WTC11 (cell line): Measurements from ENCODE around the gene LCE3E. TPM values are rescaled to one million over a fixed set of nuclear protein-coding genes. Genes with fewer than 3 reads are reported as not detected.

Experiments used
- ATAC-seq: fragments of 200-7000 bp; cut with Tn5 transposase; 2 replicates; pipeline ENCODE4 v1.10.0; 2021; ENCODE audit warnings: mild to moderate bottlenecking, moderate library complexity
- CTCF ChIA-PET: fragments of 300-600 bp; sonication (Branson Sonifier 250); formaldehyde crosslinking; loops from one replicate; lab custom pipeline; 2021; ENCODE audit warnings: antibody characterized with exemption; lab: Charles Lee
- POLR2A ChIA-PET: fragments of 350-600 bp; sonication (Branson Sonifier 250); formaldehyde crosslinking; loops from one replicate; lab custom pipeline; 2021; ENCODE audit warnings: antibody characterized with exemption; lab: Charles Lee
- DNase-seq: peaks from one replicate; pipeline ENCODE4 v3.0.0; 2021; ENCODE audit warnings: low spot score
- H3K27ac Mint-ChIP-seq: 2 replicates; pipeline ENCODE4 v1.8.0; 2021; ENCODE audit warnings: mixed read lengths
- H3K27me3 Mint-ChIP-seq: 2 replicates; pipeline ENCODE4 v1.8.0; 2021; ENCODE audit warnings: low read depth, mild to moderate bottlenecking, moderate library complexity, mixed read lengths
- H3K36me3 Mint-ChIP-seq: 2 replicates; pipeline ENCODE4 v1.8.0; 2021; ENCODE audit warnings: mixed read lengths
- H3K4me1 Mint-ChIP-seq: 2 replicates; pipeline ENCODE4 v1.8.0; 2022; ENCODE audit warnings: mixed read lengths
- H3K4me3 Mint-ChIP-seq: 2 replicates; pipeline ENCODE4 v1.8.0; 2021; ENCODE audit warnings: mild to moderate bottlenecking, moderate library complexity, mixed read lengths
- H3K9me3 Mint-ChIP-seq: 2 replicates; pipeline ENCODE4 v1.8.0; 2021; ENCODE audit warnings: mixed read lengths
- ATF1 ChIP-seq: sonication (generic); formaldehyde crosslinking; IDR thresholded peaks from 2 replicates; pipeline ENCODE4 v1.8.1; 2023; ENCODE audit warnings: mild to moderate bottlenecking, moderate library complexity, missing genetic modification reagents
- CBFB ChIP-seq: sonication (generic); formaldehyde crosslinking; IDR thresholded peaks from 2 replicates; pipeline ENCODE4 v1.8.1; 2022; ENCODE audit warnings: mild to moderate bottlenecking, low read depth, missing genetic modification reagents
- CREB1 ChIP-seq: sonication (generic); formaldehyde crosslinking; IDR thresholded peaks from 2 replicates; pipeline ENCODE4 v1.8.0; 2023; ENCODE audit warnings: mild to moderate bottlenecking, missing genetic modification reagents
- CTCF ChIP-seq: fragments of 200-600 bp; IDR thresholded peaks from 2 replicates; pipeline ENCODE4 v1.8.0; 2022; ENCODE audit warnings: antibody characterized with exemption
- EMX1 ChIP-seq: fragments of 250-450 bp; sonication (Bioruptor Pico); IDR thresholded peaks from 2 replicates; pipeline ENCODE4 v1.8.0; 2021; ENCODE audit warnings: mild to moderate bottlenecking
- GABPB1 ChIP-seq: sonication (generic); formaldehyde crosslinking; IDR thresholded peaks from 2 replicates; pipeline ENCODE4 v1.8.1; 2023; ENCODE audit warnings: mild to moderate bottlenecking, missing genetic modification reagents
- GRHL2 ChIP-seq: fragments of 250-450 bp; sonication (Bioruptor Pico); IDR thresholded peaks from 2 replicates; pipeline ENCODE4 v1.8.0; 2022; ENCODE audit warnings: mild to moderate bottlenecking, moderate library complexity; ENCODE audit not compliant: insufficient replicate concordance, severe bottlenecking
- GTF2I ChIP-seq: fragments of 250-450 bp; sonication (Bioruptor Pico); conservative IDR thresholded peaks from 2 replicates; pipeline ENCODE4 v1.4.0; 2021; ENCODE audit warnings: mild to moderate bottlenecking
- JAZF1 ChIP-seq: fragments of 250-450 bp; sonication (Bioruptor Pico); IDR thresholded peaks from 2 replicates; pipeline ENCODE4 v1.9.0; 2021; ENCODE audit warnings: moderate library complexity, mild to moderate bottlenecking, inconsistent platforms
- MLX ChIP-seq: sonication (generic); formaldehyde crosslinking; IDR thresholded peaks from 2 replicates; pipeline ENCODE4 v1.8.1; 2023; ENCODE audit warnings: mild to moderate bottlenecking, missing genetic modification reagents, moderate library complexity
- MXD4 ChIP-seq: fragments of 250-450 bp; sonication (Bioruptor Pico); IDR thresholded peaks from 2 replicates; pipeline ENCODE4 v1.8.0; 2021; ENCODE audit warnings: mild to moderate bottlenecking, moderate library complexity, borderline replicate concordance
- NFYB ChIP-seq: sonication (generic); formaldehyde crosslinking; conservative IDR thresholded peaks from 2 replicates; pipeline ENCODE4 v1.8.0; 2022; ENCODE audit warnings: low read depth, missing genetic modification reagents
- RORB ChIP-seq: fragments of 250-450 bp; sonication (Bioruptor Pico); IDR thresholded peaks from 2 replicates; pipeline ENCODE4 v1.9.0; 2021; ENCODE audit warnings: mild to moderate bottlenecking
- SMAD3 ChIP-seq: sonication (generic); formaldehyde crosslinking; IDR thresholded peaks from 2 replicates; pipeline ENCODE4 v1.8.0; 2022; ENCODE audit warnings: missing genetic modification reagents, mild to moderate bottlenecking, borderline replicate concordance
- TCF7 ChIP-seq: sonication (generic); formaldehyde crosslinking; IDR thresholded peaks from 2 replicates; pipeline ENCODE4 v1.8.0; 2022; ENCODE audit warnings: mild to moderate bottlenecking, low read depth, missing genetic modification reagents, moderate library complexity
- TEAD1 ChIP-seq: sonication (generic); formaldehyde crosslinking; IDR thresholded peaks from 2 replicates; pipeline ENCODE4 v1.8.0; 2022; ENCODE audit warnings: mild to moderate bottlenecking, missing genetic modification reagents
- TP53 ChIP-seq: sonication (generic); formaldehyde crosslinking; IDR thresholded peaks from 2 replicates; pipeline ENCODE4 v1.8.1; 2023; ENCODE audit warnings: mild to moderate bottlenecking, missing genetic modification reagents
- USF1 ChIP-seq: sonication (generic); formaldehyde crosslinking; IDR thresholded peaks from 2 replicates; pipeline ENCODE4 v1.8.0; 2022; ENCODE audit warnings: mild to moderate bottlenecking, missing genetic modification reagents
- ZBTB21 ChIP-seq: sonication (generic); formaldehyde crosslinking; IDR thresholded peaks from 2 replicates; pipeline ENCODE4 v1.8.1; 2023; ENCODE audit warnings: mild to moderate bottlenecking, missing genetic modification reagents, borderline replicate concordance
- ZNF263 ChIP-seq: sonication (generic); formaldehyde crosslinking; IDR thresholded peaks from 2 replicates; pipeline ENCODE4 v1.8.1; 2022; ENCODE audit warnings: low read depth, mild to moderate bottlenecking, moderate library complexity, missing genetic modification reagents
- ZNF317 ChIP-seq: sonication (generic); formaldehyde crosslinking; IDR thresholded peaks from 2 replicates; pipeline ENCODE4 v1.8.1; 2023; ENCODE audit warnings: low read depth, mild to moderate bottlenecking, moderate library complexity, missing genetic modification reagents, borderline replicate concordance
- ZNF423 ChIP-seq: fragments of 250-450 bp; sonication (Bioruptor Pico); IDR thresholded peaks from 2 replicates; pipeline ENCODE4 v2.1.2; 2022; ENCODE audit warnings: mild to moderate bottlenecking, moderate library complexity
- ZNF532 ChIP-seq: fragments of 250-450 bp; sonication (Bioruptor Pico); IDR thresholded peaks from 2 replicates; pipeline ENCODE4 v1.9.0; 2021; ENCODE audit warnings: mild to moderate bottlenecking, borderline replicate concordance
- ZNF671 ChIP-seq: fragments of 250-450 bp; sonication (Bioruptor Pico); IDR thresholded peaks from 2 replicates; pipeline ENCODE4 v1.8.0; 2021; ENCODE audit warnings: mild to moderate bottlenecking
- ZSCAN18 ChIP-seq: fragments of 250-450 bp; sonication (Bioruptor Pico); IDR thresholded peaks from 2 replicates; pipeline ENCODE4 v2.1.2; 2022; ENCODE audit warnings: mild to moderate bottlenecking, moderate library complexity
- total RNA-seq: library from RNA; stranded (reverse); gene quantifications from 3 replicates; pipeline ENCODE4 v1.2.3, GENCODE V29; 2021

Gene LCE3E
- total RNA-seq, 1 experiment from 2014 or later, result not detected

GRCh38 chr1:152543820-152544219 is 22.8 kb downstream of the LCE3E start (continued):
- TF ChIP-seq CTCF (no peak), SMAD3 (no peak)

- Mint-ChIP-seq H3K36me3 (peaks cover 90% of the 10 kb centered on the region), H3K4me1 (no peaks in the 10 kb centered on the region), H3K4me3 (no peak overlapping the region), H3K27me3 (peaks cover 8% of the 10 kb centered on the region; the same call in 1 of the 2 replicates), H3K9me3 (peaks cover 91% of the 10 kb centered on the region), H3K27ac (no peak overlapping the region)
- DNase-seq, result no peak
- ChIA-PET CTCF (no interaction called here), POLR2A (no interaction called here)
- TF ChIP-seq MLX (CRISPR knock-in tag), result no peak
- TF ChIP-seq GTF2I (CRISPR knock-in tag), result no peak
- TF ChIP-seq ZNF317 (CRISPR knock-in tag), result no peak
- no peak for TF ChIP-seq CREB1
- TF ChIP-seq ZNF263 (CRISPR knock-in tag), result no peak
- TF ChIP-seq ZNF671, result no peak
- no peak for TF ChIP-seq USF1 (CRISPR knock-in tag)
- TF ChIP-seq ZNF423 (CRISPR knock-in tag), result no peak
- no peak for TF ChIP-seq TEAD1 (CRISPR knock-in tag)
- no peak for TF ChIP-seq ZNF532
- no peak for TF ChIP-seq TCF7 (CRISPR knock-in tag)
- TF ChIP-seq ATF1 (CRISPR knock-in tag), result no peak
- no peak for TF ChIP-seq GABPB1 (CRISPR knock-in tag)
- no peak for TF ChIP-seq JAZF1 (CRISPR knock-in tag)
- no peak for TF ChIP-seq NFYB (CRISPR knock-in tag)
- no peak for ATAC-seq
Measured at GRCh38 chr1:152539901-152540300, 26.7 kb downstream of the LCE3E start.

GRCh38 chr1:152537496-152537895 is 29.1 kb downstream of the LCE3E start:
- ChIA-PET CTCF (no interaction called here), POLR2A (no interaction called here)
- Mint-ChIP-seq H3K27me3 (peaks cover 4% of the 10 kb centered on the region; the same call in 1 of the 2 replicates), H3K27ac (no peak overlapping the region), H3K4me1 (no peaks in the 10 kb centered on the region), H3K36me3 (peaks cover 85% of the 10 kb centered on the region), H3K4me3 (no peak overlapping the region), H3K9me3 (peaks cover 88% of the 10 kb centered on the region)
- ATAC-seq, result no peak
- no peak for DNase-seq
- TF ChIP-seq USF1 (CRISPR knock-in tag) (no peak), EMX1 (CRISPR knock-in tag) (no peak), TP53 (CRISPR knock-in tag) (no peak), ZNF671 (no peak), CBFB (CRISPR knock-in tag) (no peak), GRHL2 (CRISPR knock-in tag) (no peak), RORB (no peak), MXD4 (no peak), ZSCAN18 (CRISPR knock-in tag) (no peak), ZBTB21 (no peak), SMAD3 (no peak)
